HG02763 (cell line): ENCODE results near the gene C19orf81.

ENCODE experiments used
- ATAC-seq: cut with Tn5 transposase; IDR thresholded peaks from one replicate; pipeline ENCODE4 v1.9.1; 2021; ENCODE audit warnings: mild to moderate bottlenecking, moderate library complexity; ENCODE audit not compliant: unreplicated experiment

Gene C19orf81

GRCh38 chr19:50658441-50659317, 9.4 kb downstream of the C19orf81 start:
- ATAC-seq, result no peak

DNA sequence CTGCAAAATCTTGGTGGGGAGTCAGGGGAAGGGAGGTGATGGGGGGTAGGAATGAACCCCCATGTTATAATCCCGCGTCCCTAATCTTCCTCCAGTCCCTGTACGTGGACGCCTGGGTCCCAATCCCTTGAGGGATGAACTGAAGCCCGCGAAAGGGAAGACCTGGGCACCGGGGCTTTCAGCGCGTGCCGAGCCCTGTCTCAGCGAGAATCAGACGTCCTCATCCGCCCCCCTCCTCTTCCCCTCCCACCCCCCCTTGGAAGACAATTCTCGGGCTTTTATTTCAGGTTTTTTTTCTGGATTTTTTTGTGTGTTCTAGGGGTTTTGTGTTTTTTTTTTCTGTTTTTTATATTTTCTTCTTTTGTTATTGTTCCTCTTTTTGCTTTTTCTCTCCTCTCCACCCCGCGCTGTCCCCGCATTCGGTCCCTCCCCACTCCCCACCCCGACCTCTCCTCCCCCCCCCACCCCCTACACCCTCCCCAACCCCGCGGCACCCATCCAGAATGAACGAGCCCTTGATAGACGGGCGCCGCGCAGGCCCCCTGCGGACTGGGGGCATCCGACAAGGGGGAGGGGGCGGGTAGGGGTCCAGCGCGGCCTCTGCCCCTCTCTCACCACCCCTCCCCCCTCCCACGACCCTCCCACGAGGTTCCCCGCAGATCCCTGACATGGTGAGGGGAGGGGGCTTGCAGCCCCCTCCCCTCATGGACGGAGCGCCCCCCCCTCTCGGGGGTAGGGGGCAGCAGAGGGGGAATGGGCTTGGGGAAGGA, 10.3 kb downstream of the C19orf81 start:
- no peak for ATAC-seq

DNA sequence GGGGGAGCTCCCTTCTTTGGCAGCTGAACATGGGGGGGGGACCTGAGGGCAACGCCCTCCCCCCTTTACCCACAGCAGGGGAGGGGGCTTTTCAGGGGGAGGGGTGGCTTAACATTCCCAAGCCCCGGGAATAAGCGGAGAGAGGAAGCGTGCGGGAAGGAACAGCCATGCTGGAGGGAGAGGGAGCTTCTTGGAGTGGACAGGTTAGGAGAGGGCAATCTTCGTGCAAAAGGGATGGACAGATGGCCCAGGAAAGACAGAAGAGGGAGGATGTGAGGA, 10.8 kb downstream of the C19orf81 start:
- no peak for ATAC-seq

DNA sequence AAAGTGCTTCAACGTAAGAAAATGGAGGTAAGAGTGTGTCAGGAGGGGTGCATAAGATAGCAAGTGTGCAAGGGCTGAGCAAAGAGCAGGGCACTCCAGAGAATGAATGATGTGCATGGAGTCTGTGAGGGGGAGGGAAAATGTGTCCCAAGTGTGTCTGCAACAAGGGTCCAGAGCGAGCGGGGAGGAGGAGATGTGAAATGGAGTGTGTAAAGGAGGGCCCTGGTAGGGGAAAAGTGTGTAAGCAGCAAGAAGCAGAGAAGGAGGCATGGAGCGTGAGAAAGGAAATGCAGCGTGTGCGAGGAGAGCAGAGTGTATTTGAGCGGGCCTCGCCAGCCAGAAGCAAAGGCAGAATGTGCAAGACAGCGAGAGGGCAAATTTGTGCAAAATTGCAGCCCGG, 11.8 kb downstream of the C19orf81 start:
- no peak for ATAC-seq

GRCh38 chr19:50661766-50662650, 12.8 kb downstream of the C19orf81 start:
- ATAC-seq, result no peak

DNA sequence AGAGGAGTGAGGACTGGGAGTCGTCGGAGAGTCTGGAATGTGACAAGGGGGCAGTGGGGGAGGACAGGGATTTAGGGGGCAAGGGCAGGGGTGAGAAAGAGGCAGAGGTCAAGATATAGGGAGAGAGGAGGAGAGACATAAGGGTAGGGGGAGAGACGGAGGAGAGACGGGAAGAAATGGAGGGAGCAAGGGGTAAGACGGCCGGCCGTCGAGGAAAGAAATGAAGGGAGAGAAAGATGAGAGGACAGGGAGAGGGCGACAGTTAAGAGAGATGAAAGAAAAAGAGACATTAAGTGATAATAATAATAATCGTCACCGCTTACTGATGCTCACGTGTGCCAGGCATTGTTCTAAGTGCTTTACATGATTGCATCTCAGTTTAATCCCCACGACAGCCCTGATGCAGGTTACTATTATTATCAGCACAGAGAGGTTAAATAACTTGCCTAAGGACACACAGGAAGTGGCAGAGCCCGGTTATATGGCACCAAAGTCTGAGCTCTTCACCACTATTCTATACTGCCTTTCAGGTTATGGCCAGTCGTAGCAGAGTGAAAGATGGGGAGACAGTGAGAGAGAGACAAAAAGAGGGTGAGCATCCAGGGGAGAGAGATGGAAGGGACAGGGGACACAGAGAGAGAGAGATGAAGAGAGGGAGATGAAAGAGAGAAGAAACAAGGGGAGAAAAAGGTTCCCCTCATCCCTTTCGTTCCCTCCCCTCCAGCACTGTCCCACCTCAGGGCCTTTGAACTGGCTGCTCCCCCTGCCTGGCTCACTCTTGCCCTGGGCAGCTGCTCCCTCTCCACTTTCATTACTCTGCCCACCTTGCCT, 13.6 kb downstream of the C19orf81 start:
- no peak for ATAC-seq

- no peak for ATAC-seq
Measured at GRCh38 chr19:50663482-50663790, 14.2 kb downstream of the C19orf81 start.

DNA sequence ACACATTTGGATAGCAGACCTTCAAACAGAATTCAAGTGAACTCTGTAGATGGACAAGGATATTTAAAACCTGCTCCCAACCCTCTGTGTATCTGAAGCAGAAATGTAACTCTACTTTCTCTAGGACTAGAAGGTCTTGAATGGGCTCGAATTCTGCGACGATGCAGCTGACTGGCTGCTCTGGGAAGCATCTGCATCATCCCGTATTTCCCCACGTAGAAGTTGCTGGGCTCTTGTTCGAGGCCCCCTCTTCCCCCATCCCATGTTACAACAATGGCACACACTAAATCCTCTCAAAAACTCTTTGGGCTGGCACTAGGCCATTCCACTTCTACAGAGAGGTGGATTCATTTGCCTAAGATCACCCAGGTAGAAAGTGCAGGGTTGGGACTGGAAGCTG, 15.0 kb downstream of the C19orf81 start:
- no peak for ATAC-seq

DNA sequence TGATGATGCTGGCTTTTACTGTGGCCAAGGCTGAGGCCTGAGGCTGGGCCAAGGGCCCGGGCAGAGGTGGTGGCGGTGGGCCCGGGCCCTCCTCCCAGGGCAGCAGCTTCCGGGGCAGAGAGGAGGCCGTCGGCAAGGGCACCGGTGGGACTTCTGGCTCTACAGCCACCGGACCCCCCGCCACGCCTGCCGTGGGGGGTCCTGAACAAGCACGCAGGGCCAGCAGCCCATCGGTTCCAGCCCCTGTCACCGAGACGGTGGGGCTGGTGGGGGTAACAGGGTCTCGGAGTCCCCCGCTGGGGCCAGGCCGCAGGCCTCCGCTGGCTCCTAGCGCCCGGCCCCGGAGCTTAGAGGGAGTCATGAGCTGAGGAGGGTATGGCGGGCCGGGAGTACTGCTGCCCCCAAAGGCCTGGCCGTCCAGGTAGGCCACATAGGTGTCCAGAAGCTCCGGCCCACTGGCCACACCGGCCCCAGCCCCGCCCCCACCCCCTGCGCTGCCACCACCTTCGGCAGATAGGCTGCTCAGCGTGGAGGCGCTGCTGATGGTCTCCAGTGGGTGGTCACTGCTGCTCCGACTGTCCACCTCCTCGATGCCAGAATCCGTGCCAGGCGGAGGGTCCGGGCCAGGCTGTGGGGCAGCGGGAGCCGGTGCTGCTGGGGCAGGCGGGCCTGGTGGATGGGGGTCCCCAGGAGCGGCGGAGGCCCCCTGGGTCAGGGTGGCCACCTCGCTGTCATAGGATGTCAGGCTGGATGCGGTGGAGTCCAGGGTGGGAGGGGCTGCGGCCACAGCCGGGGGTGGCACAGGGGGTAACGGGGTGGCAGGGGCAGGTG, 17.3 kb downstream of the C19orf81 start:
- ATAC-seq, result no peak

DNA sequence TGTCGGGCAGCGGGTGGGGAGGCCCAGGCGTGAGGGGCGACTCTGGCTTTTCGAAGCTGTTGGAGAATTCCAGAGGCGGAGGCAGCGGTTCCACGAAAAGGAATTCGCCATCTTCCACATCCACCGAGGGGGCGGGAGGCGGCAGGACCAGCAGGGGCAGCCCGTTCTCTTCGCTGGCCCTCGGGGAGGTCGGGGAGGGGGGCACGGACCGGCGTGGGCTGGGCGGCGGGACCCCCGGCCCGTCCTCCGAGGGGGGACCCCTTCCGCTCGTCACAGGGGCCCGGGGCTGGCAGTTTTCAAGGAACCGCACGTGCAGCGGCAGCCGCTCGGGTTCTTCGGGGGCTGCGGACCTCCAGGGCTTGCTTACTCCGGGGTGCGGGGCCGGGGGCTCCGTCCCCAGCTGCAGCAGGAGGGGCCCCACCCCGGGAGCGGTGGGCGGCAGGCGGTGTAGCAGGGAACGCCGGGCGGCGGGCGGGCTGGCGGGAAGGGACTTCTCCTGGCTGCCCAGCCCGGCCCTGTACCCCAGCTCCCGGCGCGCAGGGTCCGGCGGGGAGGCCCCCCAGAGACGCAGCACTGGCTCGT, 18.0 kb downstream of the C19orf81 start:
- ATAC-seq, result no peak

- no peak for ATAC-seq
Measured at GRCh38 chr19:50667759-50668231, 18.6 kb downstream of the C19orf81 start.

DNA sequence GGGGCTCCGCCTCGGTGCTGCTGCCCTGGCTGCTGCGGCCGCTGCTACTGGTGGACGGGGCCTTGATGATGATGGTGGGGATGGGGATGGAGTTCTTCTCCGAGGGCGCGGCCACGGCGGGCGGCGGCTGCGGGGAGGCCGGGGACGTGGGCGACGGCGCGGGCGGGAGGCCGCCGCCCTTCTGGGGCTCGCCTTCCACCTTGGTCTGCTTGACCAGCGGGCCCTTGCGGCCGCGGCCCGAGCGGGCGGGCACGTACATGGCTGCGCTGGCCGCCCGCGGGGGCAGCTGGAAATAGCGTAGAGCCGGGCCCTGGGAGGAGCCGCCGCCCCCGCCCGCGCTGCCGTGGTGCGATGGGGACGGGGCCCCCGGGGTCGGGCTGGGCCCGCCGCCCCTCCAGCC, 19.2 kb downstream of the C19orf81 start:
- no peak for ATAC-seq

- ATAC-seq, result no peak
Measured at GRCh38 chr19:50668879-50669278, 19.6 kb downstream of the C19orf81 start.

GRCh38 chr19:50669302-50670101, 20.3 kb downstream of the C19orf81 start:
- no peak for ATAC-seq

- no peak for ATAC-seq
Measured at GRCh38 chr19:50670102-50670380, 20.8 kb downstream of the C19orf81 start.

DNA sequence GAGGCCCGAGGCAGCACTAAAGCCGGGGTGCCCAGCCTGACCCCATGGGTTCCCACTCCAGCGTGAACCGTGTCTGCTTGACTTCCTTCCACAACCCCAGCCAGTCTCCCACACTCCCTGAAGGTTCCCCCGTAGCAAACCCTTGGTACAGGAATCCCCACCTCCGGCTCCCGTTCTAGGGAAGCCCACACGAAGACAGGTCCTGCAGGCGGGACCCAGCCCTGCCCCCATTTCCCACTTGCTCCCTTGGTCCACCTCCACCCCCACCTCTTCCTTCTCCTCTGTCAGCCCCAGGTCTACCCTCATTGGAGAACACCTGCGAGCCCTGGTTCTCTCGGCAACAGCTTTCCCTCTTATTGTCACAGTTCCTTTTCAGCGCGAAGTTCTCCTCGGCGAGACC, 23.9 kb downstream of the C19orf81 start:
- no peak for ATAC-seq

GRCh38 chr19:50676625-50677197, 27.5 kb downstream of the C19orf81 start:
- no peak for ATAC-seq

DNA sequence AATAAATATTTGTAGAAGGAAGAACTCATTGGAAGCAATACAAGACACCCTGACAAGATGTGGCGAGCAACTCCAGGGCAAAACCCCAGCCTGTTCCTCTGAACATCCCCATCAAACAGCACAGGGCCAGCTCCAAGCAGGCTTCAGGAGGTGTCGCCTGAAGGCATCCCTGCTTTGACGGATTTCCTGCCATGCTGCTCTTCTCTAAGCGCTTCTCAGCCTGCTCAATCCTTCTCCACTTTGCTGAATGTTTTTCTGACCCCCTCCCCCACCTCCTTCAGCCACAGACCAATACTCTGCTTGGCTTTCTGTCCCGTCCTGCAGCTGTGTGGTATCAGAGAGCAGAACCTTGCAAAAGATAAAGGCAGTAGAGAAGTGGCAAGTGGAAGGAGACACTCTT, 28.4 kb downstream of the C19orf81 start:
- ATAC-seq, result no peak
